Esophagus squamous epithelium (tissue), 5 donors: Measurements from ENCODE around the gene ATRNL1. TPM values are rescaled to one million over a fixed set of nuclear protein-coding genes. Genes with fewer than 3 reads are reported as not detected.

Experiments used
- DNase-seq: peaks from one replicate; lab custom pipeline; 2025; lab: John Stamatoyannopoulos, UW
- H3K27ac ChIP-seq, 4 donors: fragments of 200-600 bp; sonication (generic); one replicate each; pipeline ENCODE4 v1.5.1; 2016 to 2019; ENCODE audit warnings: mild to moderate bottlenecking in 1 of 4
- H3K27me3 ChIP-seq, 4 donors: fragments of 200-600 bp; sonication (generic); 1 replicate in 3 of 4; 2 replicates in 1 of 4; pipeline versions ENCODE4 v1.5.1 to v1.6.0; 2017 to 2021; ENCODE audit warnings: antibody characterized with exemption in 1 of 4
- H3K36me3 ChIP-seq, 3 donors: fragments of 200-600 bp; sonication (generic); one replicate each; pipeline ENCODE4 v1.5.1; 2016 to 2019
- H3K4me1 ChIP-seq, 3 donors: fragments of 200-600 bp; sonication (generic); one replicate each; pipeline ENCODE4 v1.5.1; 2017 to 2019
- H3K4me3 ChIP-seq, 4 donors: fragments of 200-600 bp; sonication (generic); 1 replicate in 3 of 4; 2 replicates in 1 of 4; pipeline ENCODE4 v1.5.1; 2016 to 2019; ENCODE audit warnings: mild to moderate bottlenecking in 2 of 4, moderate library complexity in 1 of 4
- H3K9me3 ChIP-seq, 3 donors: fragments of 200-600 bp; sonication (generic); one replicate each; pipeline ENCODE4 v1.5.1; 2016 to 2019
- POLR2A ChIP-seq, 4 donors: fragments of 450-650 bp; IDR thresholded peaks; one replicate each; pipeline ENCODE4 v1.6.1; 2017; ENCODE audit warnings: antibody characterized with exemption in 4 of 4, mild to moderate bottlenecking in 4 of 4, moderate library complexity in 3 of 4
- WGBS, 2 donors: methylation state at CpG; one replicate each; pipeline ENCODE4 v1.1.5; 2018; 5-methylcytosine and 5-hydroxymethylcytosine counted together
- intact Hi-C: fragments of 100-400 bp; cut with DNase I; formaldehyde crosslinking; loops from one replicate; pipeline ENCODE4 v1.15.0; 2022
- total RNA-seq, 4 donors: library from RNA; depleted of rRNA; stranded (reverse); fragments of >200 nt; gene quantifications; one replicate each; pipeline ENCODE4 v1.1.0, GENCODE V29; 2016
- TF ChIP-seq, protein P1 (sequence below), 6 experiments: fragments of 450-650 bp in 4 of 6; fragments of 200-600 bp in 2 of 6; sonication (generic) in 2 of 6; IDR thresholded peaks; one replicate each; pipeline ENCODE4 v1.5.1; 2016 to 2019; ENCODE audit warnings: antibody characterized with exemption in 6 of 6, mild to moderate bottlenecking in 4 of 6, moderate library complexity in 4 of 6
- donor health status: DM: yes; HTN: yes; CAD: no.

ATRNL1 gene
- total RNA-seq, 4 donors from 2014 or later: 0.64 to 15.1 (median 2.6) TPM

DNA sequence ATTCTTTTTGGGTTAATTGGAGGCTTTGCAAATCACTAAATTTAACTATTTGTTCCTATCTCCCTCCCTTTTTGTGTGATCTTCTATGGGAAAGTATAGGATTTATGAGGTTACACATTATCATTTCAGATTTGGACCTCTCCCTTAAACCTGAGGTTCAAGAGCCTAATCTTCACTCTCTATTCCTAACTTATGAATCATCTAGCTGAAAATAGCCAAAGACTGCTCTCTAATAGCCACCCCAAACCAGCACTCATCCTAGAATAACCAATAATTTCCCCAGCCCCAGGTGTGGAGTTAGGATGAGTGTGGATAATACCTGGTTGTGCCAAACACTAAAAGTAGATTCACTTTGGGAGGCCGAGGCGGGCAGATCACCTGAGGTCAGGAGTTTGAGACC lies 680.7 kb downstream of the ATRNL1 start:
- H3K9me3 ChIP-seq: no peaks in the 10 kb centered on the region
- no peaks in the 10 kb centered on the region for H3K36me3 ChIP-seq
- no peak overlapping the region for H3K4me3 ChIP-seq
- H3K27ac ChIP-seq: no peak overlapping the region
- DNase-seq: no peak
- WGBS, 2 donors: 93% methylated on average over 2 of the region's 2 CpGs; no CpG with 5 or more reads in 1 of the 2 donors
- H3K27me3 ChIP-seq: no peaks in the 10 kb centered on the region
- TF ChIP-seq, protein P1, sequence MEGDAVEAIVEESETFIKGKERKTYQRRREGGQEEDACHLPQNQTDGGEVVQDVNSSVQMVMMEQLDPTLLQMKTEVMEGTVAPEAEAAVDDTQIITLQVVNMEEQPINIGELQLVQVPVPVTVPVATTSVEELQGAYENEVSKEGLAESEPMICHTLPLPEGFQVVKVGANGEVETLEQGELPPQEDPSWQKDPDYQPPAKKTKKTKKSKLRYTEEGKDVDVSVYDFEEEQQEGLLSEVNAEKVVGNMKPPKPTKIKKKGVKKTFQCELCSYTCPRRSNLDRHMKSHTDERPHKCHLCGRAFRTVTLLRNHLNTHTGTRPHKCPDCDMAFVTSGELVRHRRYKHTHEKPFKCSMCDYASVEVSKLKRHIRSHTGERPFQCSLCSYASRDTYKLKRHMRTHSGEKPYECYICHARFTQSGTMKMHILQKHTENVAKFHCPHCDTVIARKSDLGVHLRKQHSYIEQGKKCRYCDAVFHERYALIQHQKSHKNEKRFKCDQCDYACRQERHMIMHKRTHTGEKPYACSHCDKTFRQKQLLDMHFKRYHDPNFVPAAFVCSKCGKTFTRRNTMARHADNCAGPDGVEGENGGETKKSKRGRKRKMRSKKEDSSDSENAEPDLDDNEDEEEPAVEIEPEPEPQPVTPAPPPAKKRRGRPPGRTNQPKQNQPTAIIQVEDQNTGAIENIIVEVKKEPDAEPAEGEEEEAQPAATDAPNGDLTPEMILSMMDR (IDR thresholded peaks at IDR 0.05): no peak
- no peak for TF ChIP-seq POLR2A (IDR thresholded peaks at IDR 0.05)
- intact Hi-C loops: no loop called here
- H3K4me1 ChIP-seq: no peaks in the 10 kb centered on the region

DNA sequence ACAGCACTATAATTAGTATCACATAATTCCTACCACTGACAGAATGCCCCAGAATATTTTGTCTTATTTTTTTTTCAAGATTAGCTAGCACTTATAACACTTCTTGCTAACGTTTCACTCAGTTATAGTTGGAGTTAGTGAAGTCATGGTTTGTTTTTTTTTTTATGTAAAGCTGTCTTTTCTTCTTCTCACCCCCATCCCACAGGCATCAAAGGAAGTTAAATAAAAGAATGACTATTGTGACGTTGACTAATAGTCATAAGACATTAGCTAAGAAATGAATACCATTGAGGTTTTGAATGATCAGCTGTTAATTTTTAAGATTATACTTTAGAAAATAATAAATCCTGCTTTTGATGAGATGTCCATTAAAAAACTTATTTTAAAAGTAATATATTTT lies 681.6 kb downstream of the ATRNL1 start:
- Histone ChIP-seq H3K36me3 (no peaks in the 10 kb centered on the region), H3K27ac (no peak overlapping the region), H3K27me3 (no peaks in the 10 kb centered on the region), H3K4me1 (no peaks in the 10 kb centered on the region), H3K4me3 (no peak overlapping the region), H3K9me3 (no peaks in the 10 kb centered on the region)
- no peak for DNase-seq
- intact Hi-C loops: no loop called here
- WGBS, 2 donors: 25 to 26% methylated on average over 2 of the region's 2 CpGs
- TF ChIP-seq POLR2A (IDR thresholded peaks at IDR 0.05): no peak
- TF ChIP-seq, protein P1 (IDR thresholded peaks at IDR 0.05): no peak

DNA sequence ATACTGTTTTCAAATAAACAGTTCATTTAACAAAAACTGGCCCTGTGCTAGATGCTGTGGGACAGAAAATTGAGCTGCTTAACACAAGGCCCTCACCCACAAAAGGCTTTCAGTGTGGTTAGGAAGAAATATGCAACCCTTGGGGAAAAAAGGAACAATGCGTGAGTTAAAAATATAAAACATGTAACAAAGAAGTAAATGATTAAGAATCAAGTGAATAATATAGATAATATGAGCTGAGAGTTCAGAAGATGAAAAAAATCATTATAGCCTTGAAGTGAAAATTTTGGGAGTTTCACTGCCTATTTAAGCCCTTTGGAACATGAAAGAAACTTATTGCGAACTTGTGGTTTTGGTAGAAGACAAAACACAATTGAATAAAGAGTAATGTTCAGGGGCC lies 684.5 kb downstream of the ATRNL1 start:
- WGBS, 2 donors: 87 to 91% methylated on average over 2 of the region's 2 CpGs
- Histone ChIP-seq H3K9me3 (no peaks in the 10 kb centered on the region), H3K4me1 (no peaks in the 10 kb centered on the region), H3K27ac (no peak overlapping the region), H3K27me3 (no peaks in the 10 kb centered on the region), H3K4me3 (no peak overlapping the region), H3K36me3 (no peaks in the 10 kb centered on the region)
- no peak for DNase-seq
- intact Hi-C loops: no loop called here
- TF ChIP-seq, protein P1 (IDR thresholded peaks at IDR 0.05): no peak
- TF ChIP-seq POLR2A (IDR thresholded peaks at IDR 0.05): no peak

DNA sequence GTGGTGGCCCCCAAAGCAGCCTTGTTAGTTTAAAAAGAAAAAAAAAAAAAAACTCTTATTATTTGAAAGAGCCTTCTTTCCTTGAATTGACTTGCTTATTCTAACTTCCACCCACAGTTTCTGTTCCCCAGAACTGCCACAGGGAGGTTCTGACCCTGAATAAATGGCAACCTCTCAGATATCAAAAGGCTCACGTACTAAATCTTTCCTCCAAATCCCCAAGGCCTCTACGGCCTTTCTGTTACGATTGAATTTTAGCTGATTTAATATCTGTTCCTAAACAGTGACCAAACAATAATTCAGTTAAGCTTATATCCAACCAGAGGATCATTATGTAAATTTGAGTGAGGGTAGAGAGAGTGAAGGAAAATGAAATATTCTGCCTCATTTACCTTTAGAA lies 697.1 kb downstream of the ATRNL1 start:
- Histone ChIP-seq H3K4me1 (no peaks in the 10 kb centered on the region), H3K9me3 (peaks cover 0 to under 1% (median 0%) of the 10 kb centered on the region in 3 donors), H3K27me3 (no peaks in the 10 kb centered on the region), H3K27ac (no peak overlapping the region), H3K36me3 (no peaks in the 10 kb centered on the region), H3K4me3 (no peak overlapping the region)
- no peak for DNase-seq
- TF ChIP-seq POLR2A (IDR thresholded peaks at IDR 0.05): no peak
- TF ChIP-seq, protein P1 (IDR thresholded peaks at IDR 0.05): no peak
- WGBS, 2 donors: 57 to 74% methylated on average over 3 of the region's 3 CpGs
- intact Hi-C loops: loop anchor here (10.0 kb wide), 1 partner anchor 495 kb away; no protein-coding TSS in a partner anchor

DNA sequence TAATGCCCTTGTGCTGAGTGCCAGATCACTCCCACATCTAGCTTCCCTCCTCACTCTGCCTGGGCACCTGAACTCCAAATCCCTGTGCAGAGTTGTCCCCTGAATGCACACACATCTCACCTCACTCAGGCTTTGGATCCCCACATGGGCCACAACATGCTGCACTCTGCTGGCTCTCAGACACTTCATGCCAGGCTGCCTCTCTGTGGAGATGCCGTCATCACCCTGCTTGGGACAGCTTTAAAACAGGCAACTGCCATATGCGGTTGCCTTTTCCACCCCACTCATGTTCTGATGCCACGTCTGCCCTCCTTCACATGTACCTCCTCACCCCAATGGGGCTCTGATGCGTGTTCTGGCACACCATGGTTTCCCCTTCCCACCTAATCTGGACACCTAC lies 702.8 kb downstream of the ATRNL1 start:
- no peak overlapping the region for H3K27ac ChIP-seq
- no peaks in the 10 kb centered on the region for H3K27me3 ChIP-seq
- H3K4me1 ChIP-seq: no peaks in the 10 kb centered on the region
- TF ChIP-seq POLR2A (IDR thresholded peaks at IDR 0.05): no peak
- TF ChIP-seq, protein P1 (IDR thresholded peaks at IDR 0.05): no peak
- H3K36me3 ChIP-seq: no peaks in the 10 kb centered on the region
- WGBS, 2 donors: 63 to 69% methylated on average over 3 to 4 of the region's 4 CpGs
- DNase-seq: no peak
- H3K9me3 ChIP-seq: peaks cover 0 to 5% (median 0%) of the 10 kb centered on the region in 3 donors
- H3K4me3 ChIP-seq: no peak overlapping the region
- intact Hi-C loops: loop anchor here (10.0 kb wide), 1 partner anchor 489 kb away; no protein-coding TSS in a partner anchor
